GM23248 (cell line): Measurements from ENCODE around the gene ACE. TPM values are rescaled to one million over a fixed set of nuclear protein-coding genes. Genes with fewer than 3 reads are reported as not detected.

Source experiments
- DNase-seq: peaks from one replicate; pipeline ENCODE4 v3.0.0-alpha.2; 2015
- H2AFZ ChIP-seq: fragments of 200-600 bp; sonication (generic); 2 replicates; pipeline ENCODE4 v1.6.1; 2016; ENCODE audit warnings: antibody characterized with exemption
- H3F3A ChIP-seq: fragments of 200-600 bp; sonication (generic); 2 replicates; pipeline ENCODE4 v1.6.1; 2016; ENCODE audit warnings: mild to moderate bottlenecking, antibody characterized with exemption, mixed run types; ENCODE audit not compliant: insufficient read depth
- H3K27ac ChIP-seq: fragments of 200-600 bp; sonication (generic); 2 replicates; pipeline ENCODE4 v1.5.1; 2016; ENCODE audit warnings: mild to moderate bottlenecking
- H3K27me3 ChIP-seq: fragments of 200-600 bp; sonication (generic); replicated peaks from 2 replicates; pipeline ENCODE4 v1.6.1; 2016; ENCODE audit warnings: mild to moderate bottlenecking; ENCODE audit not compliant: insufficient read depth
- H3K36me3 ChIP-seq: fragments of 200-600 bp; sonication (generic); 2 replicates; pipeline ENCODE4 v1.6.1; 2016; ENCODE audit warnings: low read depth, mild to moderate bottlenecking
- H3K4me1 ChIP-seq: fragments of 200-600 bp; sonication (generic); 2 replicates; pipeline ENCODE4 v1.6.1; 2016; ENCODE audit warnings: mild to moderate bottlenecking; ENCODE audit not compliant: insufficient read depth
- H3K4me2 ChIP-seq: fragments of 200-600 bp; sonication (generic); one replicate; pipeline ENCODE4 v1.6.1; 2016; ENCODE audit warnings: mild to moderate bottlenecking; ENCODE audit not compliant: unreplicated experiment
- H3K4me3 ChIP-seq: fragments of 200-600 bp; sonication (generic); 2 replicates; pipeline ENCODE4 v1.5.1; 2016; ENCODE audit warnings: mild to moderate bottlenecking
- H3K79me2 ChIP-seq: fragments of 200-600 bp; sonication (generic); 2 replicates; pipeline ENCODE4 v1.6.1; 2016; ENCODE audit warnings: mild to moderate bottlenecking; ENCODE audit not compliant: insufficient read depth
- H3K9ac ChIP-seq: fragments of 200-600 bp; sonication (generic); 2 replicates; pipeline ENCODE4 v1.6.1; 2016; ENCODE audit warnings: mild to moderate bottlenecking
- H3K9me2 ChIP-seq: fragments of 200-600 bp; sonication (generic); 2 replicates; pipeline ENCODE4 v1.6.1; 2016; ENCODE audit warnings: mixed run types, mild to moderate bottlenecking, moderate library complexity; ENCODE audit not compliant: insufficient read depth
- H3K9me3 ChIP-seq: fragments of 200-600 bp; sonication (generic); one replicate; pipeline ENCODE4 v1.6.1; 2017; ENCODE audit warnings: low read depth
- H4K20me1 ChIP-seq: fragments of 200-600 bp; sonication (generic); 2 replicates; pipeline ENCODE4 v1.6.0; 2016; ENCODE audit not compliant: insufficient read depth
- EZH2 ChIP-seq: fragments of 200-600 bp; sonication (generic); IDR thresholded peaks from 2 replicates; pipeline ENCODE4 v1.6.1; 2018; ENCODE audit warnings: antibody characterized with exemption, mild to moderate bottlenecking; ENCODE audit not compliant: insufficient read depth, poor library complexity, severe bottlenecking
- EZH2phosphoT487 ChIP-seq: fragments of 200-600 bp; sonication (generic); IDR thresholded peaks from 2 replicates; pipeline ENCODE4 v1.6.1; 2018; ENCODE audit warnings: antibody characterized with exemption, moderate library complexity, mild to moderate bottlenecking, low read depth; ENCODE audit not compliant: insufficient read depth
- WGBS, 2 experiments: methylation state at CpG; one replicate each; pipeline ENCODE4 v1.1.6; 2015 to 2017; ENCODE audit warnings: low lambda C conversion rate in 2 of 2, low coverage in 1 of 2; ENCODE audit errors: missing lambda C conversion rate in 2 of 2; 5-methylcytosine and 5-hydroxymethylcytosine counted together
- in situ Hi-C: fragments of 300-500 bp; cut with MboI; formaldehyde crosslinking; loops from 2 replicates; pipeline ENCODE4 v1.15.0; 2020
- polyA plus RNA-seq: library from polyadenylated mRNA; unstranded; fragments of >200 nt; fragmentation: Nextera tagmentation; extraction: Ambion mirVana; gene quantifications from 2 replicates; pipeline ENCODE4 v1.2.1, GENCODE V29; 2016
- total RNA-seq: library from RNA; depleted of rRNA; stranded (reverse); fragments of >200 nt; shearing (Covaris generic); gene quantifications from 2 replicates; pipeline ENCODE4 v1.2.3, GENCODE V29; 2014

The ACE gene
- total and polyA plus RNA-seq, 2 experiments from 2014 or later, result 2.2 to 3.4 TPM

DNA sequence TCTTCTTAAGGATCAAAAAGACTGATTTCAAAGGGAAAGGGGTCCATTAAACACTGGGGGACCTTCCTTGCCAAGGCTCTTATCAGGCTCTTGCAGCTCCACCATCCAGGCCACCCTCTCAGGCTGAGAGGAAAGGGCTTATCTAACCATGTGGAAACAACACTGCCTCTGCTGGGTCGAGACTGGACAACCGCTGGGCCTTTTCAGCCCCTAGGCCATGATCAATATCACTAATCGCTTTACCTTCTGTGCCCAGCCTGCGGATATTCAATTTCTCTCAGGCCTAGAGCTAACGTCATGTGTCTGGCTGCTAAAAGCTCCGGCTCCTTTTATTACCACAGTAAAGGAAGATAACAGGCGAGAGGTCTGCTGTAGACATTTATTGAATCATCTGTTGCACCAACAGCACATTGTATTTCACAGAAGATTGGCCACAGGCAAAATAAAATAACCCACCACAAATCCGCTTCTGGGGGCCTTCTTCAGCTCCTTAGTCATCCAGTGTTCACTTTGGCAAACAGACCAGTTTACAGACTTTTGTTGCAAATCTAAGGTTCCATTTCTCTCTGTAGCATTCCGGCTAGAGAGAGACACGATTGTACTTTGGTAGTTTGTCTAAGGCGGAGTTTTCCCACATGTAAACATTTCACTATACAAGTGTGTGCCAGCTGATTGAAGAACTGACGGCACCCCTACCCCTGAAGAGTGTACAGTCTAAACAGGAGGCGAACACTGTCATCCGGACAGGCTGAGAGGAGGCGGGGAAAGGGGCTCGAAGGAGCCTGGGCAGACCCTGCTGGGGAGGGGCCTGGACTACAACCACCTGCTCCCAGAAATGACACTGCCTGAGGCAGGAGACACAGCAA is 44.7 kb upstream of the ACE start:
- no peak overlapping the region for H2AFZ ChIP-seq
- no peaks in the 10 kb centered on the region for H4K20me1 ChIP-seq
- no peaks in the 10 kb centered on the region for H3K79me2 ChIP-seq
- TF ChIP-seq EZH2 (no peak), EZH2phosphoT487 (no peak)
- H3K27ac ChIP-seq, result peak overlapping the region; percentile 98
- DNase-seq, result peak; percentile 20
- peak overlapping the region; percentile 86 for H3K9ac ChIP-seq
- H3F3A ChIP-seq, result peaks cover 21% of the 10 kb centered on the region
- no peaks in the 10 kb centered on the region for H3K36me3 ChIP-seq
- H3K27me3 ChIP-seq, result no peaks in the 10 kb centered on the region
- 89 to 91% methylated on average over 16 of the region's 16 CpGs for WGBS, 2 experiments
- no peaks in the 10 kb centered on the region for H3K9me3 ChIP-seq
- in situ Hi-C loops, result no loop called here
- peak overlapping the region; percentile 29 for H3K4me2 ChIP-seq
- H3K4me3 ChIP-seq, result no peak overlapping the region
- H3K4me1 ChIP-seq, result peaks cover 22% of the 10 kb centered on the region
- H3K9me2 ChIP-seq, result no peaks in the 10 kb centered on the region

DNA sequence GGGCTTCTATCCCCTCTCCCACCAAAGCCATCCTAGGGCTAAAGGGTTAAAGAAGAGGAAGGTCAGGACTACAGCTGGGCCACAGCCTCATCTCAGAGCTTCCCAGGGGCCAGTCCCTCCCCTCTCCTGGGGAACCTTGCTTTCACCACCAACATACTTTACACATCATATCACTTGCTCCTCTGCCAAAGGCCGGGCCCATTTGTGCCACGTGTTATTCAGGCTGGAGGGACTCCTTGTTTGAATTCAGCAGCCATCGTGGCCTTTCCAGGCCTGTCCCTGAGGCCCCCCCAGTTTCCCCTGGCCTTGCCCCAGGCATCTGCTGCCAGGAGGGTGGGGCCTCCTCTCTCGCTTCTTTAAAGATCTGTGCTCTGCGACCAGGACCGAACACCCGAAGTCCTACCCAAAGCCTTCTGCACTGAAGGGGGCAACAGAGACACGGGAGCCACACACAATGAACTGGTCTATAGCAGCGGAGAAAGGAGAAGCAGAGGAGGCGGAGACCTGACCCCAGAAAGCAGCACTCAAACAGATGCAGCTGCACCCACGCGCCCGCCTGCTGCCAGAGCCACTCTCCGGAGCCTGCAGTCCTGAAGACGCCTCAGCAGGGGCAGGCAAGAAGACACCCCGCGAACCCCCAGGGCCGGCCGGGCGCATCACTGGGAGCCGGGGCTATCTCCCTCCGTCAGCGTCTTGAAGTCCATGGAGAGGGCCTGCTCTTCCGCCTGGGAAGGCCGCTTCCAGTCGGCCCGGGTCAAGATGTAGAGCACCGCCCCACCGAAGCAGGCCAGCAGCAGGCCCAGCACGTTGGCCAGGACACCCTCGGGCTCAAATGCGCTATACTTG is 42.9 kb upstream of the ACE start:
- Histone ChIP-seq H3K4me2 (peak overlapping the region; percentile 75), H3K4me1 (peaks cover 22% of the 10 kb centered on the region), H3F3A (peaks cover 19% of the 10 kb centered on the region), H3K9ac (peak overlapping the region; percentile 86), H3K79me2 (no peaks in the 10 kb centered on the region), H3K36me3 (no peaks in the 10 kb centered on the region), H4K20me1 (no peaks in the 10 kb centered on the region), H3K4me3 (peak overlapping the region; percentile 54), H2AFZ (peak overlapping the region; percentile 47), H3K27ac (peak overlapping the region; percentile 98), H3K9me2 (no peaks in the 10 kb centered on the region), H3K9me3 (no peaks in the 10 kb centered on the region), H3K27me3 (no peaks in the 10 kb centered on the region)
- no peak for TF ChIP-seq EZH2
- TF ChIP-seq EZH2phosphoT487, result no peak
- DNase-seq, result peak; percentile 96
- 47 to 52% methylated on average over 31 to 32 of the region's 32 CpGs for WGBS, 2 experiments
- in situ Hi-C loops, result no loop called here

- Histone ChIP-seq H3K9me2 (no peaks in the 10 kb centered on the region), H3K9ac (no peak overlapping the region), H3K79me2 (no peaks in the 10 kb centered on the region), H3F3A (peaks cover 24% of the 10 kb centered on the region), H2AFZ (no peak overlapping the region), H3K27me3 (no peaks in the 10 kb centered on the region), H3K27ac (no peak overlapping the region), H3K9me3 (no peaks in the 10 kb centered on the region), H3K36me3 (no peaks in the 10 kb centered on the region), H4K20me1 (no peaks in the 10 kb centered on the region), H3K4me3 (no peak overlapping the region), H3K4me2 (no peak overlapping the region), H3K4me1 (peaks cover 29% of the 10 kb centered on the region)
- no peak for TF ChIP-seq EZH2phosphoT487
- no peak for TF ChIP-seq EZH2
- DNase-seq, result peak; percentile 27
- in situ Hi-C loops, result no loop called here
- 89 to 91% methylated on average over 22 of the region's 25 CpGs for WGBS, 2 experiments
Measured at GRCh38 chr17:63434951-63435571, 41.8 kb upstream of the ACE start.

GRCh38 chr17:63435681-63436522 is 41.0 kb upstream of the ACE start:
- H3K9ac ChIP-seq, result no peak overlapping the region
- no peaks in the 10 kb centered on the region for H3K9me2 ChIP-seq
- H3K79me2 ChIP-seq, result no peaks in the 10 kb centered on the region
- TF ChIP-seq EZH2phosphoT487 (no peak), EZH2 (no peak)
- H3K4me1 ChIP-seq, result peaks cover 29% of the 10 kb centered on the region
- no peak overlapping the region for H3K27ac ChIP-seq
- no peaks in the 10 kb centered on the region for H4K20me1 ChIP-seq
- no peak overlapping the region for H3K4me2 ChIP-seq
- no peaks in the 10 kb centered on the region for H3K36me3 ChIP-seq
- H3K9me3 ChIP-seq, result no peaks in the 10 kb centered on the region
- H3K27me3 ChIP-seq, result no peaks in the 10 kb centered on the region
- in situ Hi-C loops, result no loop called here
- peaks cover 24% of the 10 kb centered on the region for H3F3A ChIP-seq
- no peak overlapping the region for H2AFZ ChIP-seq
- DNase-seq, result no peak
- H3K4me3 ChIP-seq, result no peak overlapping the region
- 97% methylated on average over 21 to 29 of the region's 29 CpGs for WGBS, 2 experiments
